ENCODE data around the gene MPP1. TPM values are rescaled to one million over a fixed set of nuclear protein-coding genes. Genes with fewer than 3 reads are reported as not detected.
"Not testable (repeated sequence)": the region's sequence is repeated elsewhere in the genome, so short reads cannot be mapped to it uniquely, and the experiment has no call there.

MPP1 gene
- polyA plus RNA-seq, 1 experiment = 14.2 TPM

GRCh38 chrX:154824638-154825037 lies 19.4 kb upstream of the MPP1 start:
- H3K36me3 ChIP-seq (ENCODE audit: control insufficient read depth, insufficient read depth, low read length) = no peaks in the 10 kb centered on the region
- H3K4me3 ChIP-seq (ENCODE audit: low read depth, low read length) = no peak overlapping the region
- no peak for TF ChIP-seq CTCF (IDR thresholded peaks at IDR 0.05; ENCODE audit: insufficient read depth, low read depth, low read length)
- no peak for DNase-seq (ENCODE audit: low read depth)
- H3K27me3 ChIP-seq (ENCODE audit: control insufficient read depth, insufficient read depth, low read length) = peaks cover 1% of the 10 kb centered on the region; the same call in 1 of the 2 replicates
- CTCF ChIA-PET = interaction anchor here (0.6 kb wide), 1 partner anchor 37 kb away, joined by 3 read pairs; no protein-coding TSS in a partner anchor
- POLR2A ChIA-PET = no interaction called here

DNA sequence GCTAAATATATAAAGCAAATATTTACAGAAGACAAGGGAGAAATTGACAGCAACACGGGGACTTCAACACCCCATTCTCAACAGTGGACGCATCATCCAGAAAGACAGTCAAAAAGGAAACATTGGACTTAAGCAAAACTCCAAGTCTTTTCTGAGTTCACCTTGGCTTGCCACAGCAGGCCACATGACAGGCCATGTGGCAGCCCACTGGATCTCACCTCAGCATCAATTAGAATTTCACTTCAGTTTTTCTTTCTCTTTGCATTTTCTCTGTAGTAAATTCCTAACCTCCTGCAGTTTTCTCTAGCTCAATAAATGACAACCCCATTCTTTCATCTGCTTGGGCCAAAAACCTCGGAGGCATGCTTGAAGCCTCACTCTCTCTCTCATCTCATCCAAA lies 16.7 kb upstream of the MPP1 start:
- H3K4me3 ChIP-seq (ENCODE audit: low read depth, low read length) = no peak overlapping the region
- H3K27me3 ChIP-seq (ENCODE audit: control insufficient read depth, insufficient read depth, low read length) = 0 out of 2 replicates have a peak, but pooled peaks cover 1% of the 10 kb centered on the region
- no peaks in the 10 kb centered on the region for H3K36me3 ChIP-seq (ENCODE audit: control insufficient read depth, insufficient read depth, low read length)
- POLR2A ChIA-PET = no interaction called here
- CTCF ChIA-PET = no interaction called here
- DNase-seq (ENCODE audit: low read depth) = no peak
- TF ChIP-seq CTCF (IDR thresholded peaks at IDR 0.05; ENCODE audit: insufficient read depth, low read depth, low read length) = no peak

- Histone ChIP-seq H3K36me3 (ENCODE audit: control insufficient read depth, insufficient read depth, low read length) (no peaks in the 10 kb centered on the region), H3K4me3 (ENCODE audit: low read depth, low read length) (no peak overlapping the region), H3K27me3 (ENCODE audit: control insufficient read depth, insufficient read depth, low read length) (0 out of 2 replicates have a peak, but pooled peaks cover 1% of the 10 kb centered on the region)
- CTCF ChIA-PET = no interaction called here
- DNase-seq (ENCODE audit: low read depth) = no peak
- POLR2A ChIA-PET = no interaction called here
- TF ChIP-seq CTCF (IDR thresholded peaks at IDR 0.05; ENCODE audit: insufficient read depth, low read depth, low read length) = no peak
These were observed 16.2 kb upstream of the MPP1 start for GRCh38 chrX:154821523-154821922.

GRCh38 chrX:154819771-154820341 lies 14.6 kb upstream of the MPP1 start:
- Histone ChIP-seq H3K36me3 (ENCODE audit: control insufficient read depth, insufficient read depth, low read length) (no peaks in the 10 kb centered on the region), H3K4me3 (ENCODE audit: low read depth, low read length) (no peak overlapping the region), H3K27me3 (ENCODE audit: control insufficient read depth, insufficient read depth, low read length) (0 out of 2 replicates have a peak, but pooled peaks cover 1% of the 10 kb centered on the region)
- TF ChIP-seq CTCF (IDR thresholded peaks at IDR 0.05; ENCODE audit: insufficient read depth, low read depth, low read length) = no peak
- DNase-seq (ENCODE audit: low read depth) = no peak
- ChIA-PET POLR2A (no interaction called here), CTCF (no interaction called here)

GRCh38 chrX:154818916-154819770 lies 13.9 kb upstream of the MPP1 start:
- DNase-seq (ENCODE audit: low read depth) = no peak
- Histone ChIP-seq H3K27me3 (ENCODE audit: control insufficient read depth, insufficient read depth, low read length) (0 out of 2 replicates have a peak, but pooled peaks cover 1% of the 10 kb centered on the region), H3K36me3 (ENCODE audit: control insufficient read depth, insufficient read depth, low read length) (no peaks in the 10 kb centered on the region), H3K4me3 (ENCODE audit: low read depth, low read length) (no peak overlapping the region)
- ChIA-PET CTCF (no interaction called here), POLR2A (no interaction called here)
- TF ChIP-seq CTCF (IDR thresholded peaks at IDR 0.05; ENCODE audit: insufficient read depth, low read depth, low read length) = no peak

GRCh38 chrX:154817048-154817618 lies 11.8 kb upstream of the MPP1 start:
- H3K36me3 ChIP-seq (ENCODE audit: control insufficient read depth, insufficient read depth, low read length); H3K27me3 ChIP-seq (ENCODE audit: control insufficient read depth, insufficient read depth, low read length); CTCF ChIA-PET; POLR2A ChIA-PET; H3K4me3 ChIP-seq (ENCODE audit: low read depth, low read length); DNase-seq (ENCODE audit: low read depth): not testable (repeated sequence)

DNA sequence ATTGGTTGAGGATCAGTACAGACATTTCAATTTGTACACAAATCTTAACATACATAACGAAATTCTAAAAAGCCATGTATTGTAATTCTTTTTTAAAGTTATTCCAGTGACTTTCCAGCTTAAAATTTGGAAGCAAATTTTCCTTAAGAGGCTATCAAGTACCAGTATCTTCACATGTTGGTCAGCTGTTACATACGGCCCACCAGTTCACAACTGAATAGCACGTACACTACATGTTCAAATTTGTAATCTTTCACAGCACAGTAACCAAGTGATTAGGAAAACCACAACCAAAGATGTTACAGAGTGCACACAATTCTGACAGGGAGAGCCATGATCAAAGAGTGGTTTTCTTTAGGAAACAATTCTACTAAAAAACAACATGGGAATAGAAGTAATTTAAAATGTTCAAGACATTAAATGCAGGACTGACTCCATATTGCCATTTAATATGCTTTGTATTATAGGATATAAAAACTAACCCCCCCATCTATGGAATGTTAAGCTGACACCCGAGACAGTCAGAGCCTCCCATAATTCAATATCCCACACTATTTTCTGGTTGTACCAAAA lies 11.1 kb upstream of the MPP1 start:
- H3K27me3 ChIP-seq (ENCODE audit: control insufficient read depth, insufficient read depth, low read length); POLR2A ChIA-PET; CTCF ChIA-PET; DNase-seq (ENCODE audit: low read depth); H3K36me3 ChIP-seq (ENCODE audit: control insufficient read depth, insufficient read depth, low read length); H3K4me3 ChIP-seq (ENCODE audit: low read depth, low read length): not testable (repeated sequence)
